HEK293 (cell line): ENCODE results near the gene MTFMT.

Experiments
- CTCF ChIA-PET: fragments of 350-600 bp; formaldehyde crosslinking; extraction: SDS; loops from one replicate; lab custom pipeline; 2021; ENCODE audit warnings: antibody characterized with exemption; lab: Yijun Ruan, JAX
- POLR2A ChIA-PET: fragments of 300-600 bp; formaldehyde crosslinking; extraction: SDS; loops from one replicate; lab custom pipeline; 2020; ENCODE audit warnings: antibody characterized with exemption, inconsistent platforms; lab: Yijun Ruan, JAX
- H3K27ac ChIP-seq: fragments of 200-500 bp; sonication (Bioruptor generic); 2 replicates; pipeline ENCODE4 v1.5.1; 2014; ENCODE audit warnings: low read depth, low read length, control low read depth, inconsistent platforms; ENCODE audit errors: extremely low read depth
- H3K36me3 ChIP-seq, 2 experiments: fragments of 200-500 bp in 1 of 2; sonication (Bioruptor generic) in 1 of 2; 1 replicate in 1 of 2; 2 replicates in 1 of 2; pipeline ENCODE4 v1.5.1; 2014 to 2017; ENCODE audit warnings: inconsistent platforms in 2 of 2, low read length in 2 of 2; ENCODE audit not compliant: control insufficient read depth in 2 of 2, insufficient read depth in 1 of 2
- H3K4me1 ChIP-seq: fragments of 200-500 bp; sonication (Bioruptor generic); 2 replicates; pipeline ENCODE4 v1.5.1; 2014; ENCODE audit warnings: mild to moderate bottlenecking, low read length, inconsistent platforms; ENCODE audit not compliant: control insufficient read depth, insufficient read depth
- H3K4me3 ChIP-seq: 2 replicates; pipeline ENCODE4 v1.5.1; 2011; ENCODE audit warnings: low read depth, mild to moderate bottlenecking, control low read depth, low read length, moderate library complexity
- H3K9me3 ChIP-seq: fragments of 200-500 bp; sonication (Bioruptor generic); 2 replicates; pipeline ENCODE4 v1.5.1; 2014; ENCODE audit warnings: low read depth, low read length, inconsistent platforms; ENCODE audit not compliant: control insufficient read depth, insufficient read depth
- BCL11A ChIP-seq: fragments of 450-650 bp; formaldehyde crosslinking; IDR thresholded peaks from 2 replicates; pipeline ENCODE4 v1.5.1; 2016; ENCODE audit warnings: low read depth, missing biosample characterization, missing genetic modification characterization
- CTCF ChIP-seq: fragments of 450-650 bp; formaldehyde crosslinking; IDR thresholded peaks from 2 replicates; pipeline ENCODE4 v1.5.1; 2016; ENCODE audit warnings: missing biosample characterization, missing genetic modification characterization
- SCRT1 ChIP-seq: fragments of 450-650 bp; formaldehyde crosslinking; IDR thresholded peaks from 2 replicates; pipeline ENCODE4 v1.5.1; 2016; ENCODE audit warnings: missing biosample characterization, missing genetic modification characterization, borderline replicate concordance
- SCRT2 ChIP-seq: fragments of 450-650 bp; formaldehyde crosslinking; IDR thresholded peaks from 2 replicates; pipeline ENCODE4 v1.5.1; 2016; ENCODE audit warnings: missing biosample characterization, missing genetic modification characterization
- YY1 ChIP-seq: fragments of 450-650 bp; formaldehyde crosslinking; IDR thresholded peaks from 2 replicates; pipeline ENCODE4 v1.5.1; 2018; ENCODE audit warnings: missing biosample characterization, missing genetic modification characterization
- ZBTB10 ChIP-seq: fragments of 450-650 bp; formaldehyde crosslinking; IDR thresholded peaks from 2 replicates; pipeline ENCODE4 v1.5.1; 2016; ENCODE audit warnings: missing biosample characterization, missing genetic modification characterization
- ZBTB17 ChIP-seq: fragments of 450-650 bp; formaldehyde crosslinking; IDR thresholded peaks from 2 replicates; pipeline ENCODE4 v1.5.1; 2016; ENCODE audit warnings: missing biosample characterization, missing genetic modification characterization
- ZBTB20 ChIP-seq: fragments of 450-650 bp; formaldehyde crosslinking; IDR thresholded peaks from 2 replicates; pipeline ENCODE4 v1.5.1; 2016; ENCODE audit warnings: missing biosample characterization, missing genetic modification characterization
- ZBTB7A ChIP-seq: fragments of 450-650 bp; formaldehyde crosslinking; IDR thresholded peaks from 2 replicates; pipeline ENCODE4 v1.5.1; 2016; ENCODE audit warnings: low read depth, missing biosample characterization, missing genetic modification characterization
- ZIC2 ChIP-seq: fragments of 450-650 bp; formaldehyde crosslinking; IDR thresholded peaks from 2 replicates; pipeline ENCODE4 v1.5.1; 2016; ENCODE audit warnings: missing biosample characterization, missing genetic modification characterization
- ZNF114 ChIP-seq: fragments of 450-650 bp; formaldehyde crosslinking; IDR thresholded peaks from 2 replicates; pipeline ENCODE4 v1.5.0; 2017; ENCODE audit warnings: missing biosample characterization, missing genetic modification characterization
- ZNF138 ChIP-seq: fragments of 450-650 bp; formaldehyde crosslinking; IDR thresholded peaks from 2 replicates; pipeline ENCODE4 v1.5.1; 2016; ENCODE audit warnings: missing biosample characterization, missing genetic modification characterization, borderline replicate concordance
- ZNF169 ChIP-seq: fragments of 450-650 bp; formaldehyde crosslinking; IDR thresholded peaks from 2 replicates; pipeline ENCODE4 v1.5.1; 2016; ENCODE audit warnings: missing biosample characterization, missing genetic modification characterization
- ZNF629 ChIP-seq: fragments of 450-650 bp; formaldehyde crosslinking; IDR thresholded peaks from 2 replicates; pipeline ENCODE4 v1.5.1; 2017; ENCODE audit warnings: missing biosample characterization, missing genetic modification characterization
- ZNF654 ChIP-seq: fragments of 450-650 bp; formaldehyde crosslinking; IDR thresholded peaks from 2 replicates; pipeline ENCODE4 v1.5.1; 2016; ENCODE audit warnings: low read depth, missing biosample characterization, missing genetic modification characterization
- ZNF747 ChIP-seq: fragments of 450-650 bp; formaldehyde crosslinking; IDR thresholded peaks from 2 replicates; pipeline ENCODE4 v1.5.1; 2016; ENCODE audit warnings: missing biosample characterization, missing genetic modification characterization
- ZSCAN5A ChIP-seq: fragments of 450-650 bp; formaldehyde crosslinking; IDR thresholded peaks from 2 replicates; pipeline ENCODE4 v1.5.1; 2016; ENCODE audit warnings: missing biosample characterization, missing genetic modification characterization
- TF ChIP-seq, protein P1 (sequence below): fragments of 450-650 bp; formaldehyde crosslinking; IDR thresholded peaks from 2 replicates; pipeline ENCODE4 v1.5.1; 2016; ENCODE audit warnings: missing biosample characterization, missing genetic modification characterization
- TF ChIP-seq, protein P2 (sequence below): fragments of 450-650 bp; formaldehyde crosslinking; IDR thresholded peaks from 2 replicates; pipeline ENCODE4 v1.5.1; 2016; ENCODE audit warnings: missing biosample characterization, missing genetic modification characterization
- TF ChIP-seq, protein P3 (sequence below): fragments of 450-650 bp; formaldehyde crosslinking; conservative IDR thresholded peaks from 2 replicates; pipeline ENCODE4 v1.5.1; 2016; ENCODE audit warnings: low read depth, missing biosample characterization, missing genetic modification characterization

MTFMT gene

GRCh38 chr15:65054333-65055200 is 25.1 kb upstream of the MTFMT start:
- no peaks in the 10 kb centered on the region for H3K4me1 ChIP-seq
- CTCF ChIA-PET, result interaction anchor here (0.6 to 7.4 kb wide), 24 partner anchors 8 to 1997 kb away, joined by 3 to 94 read pairs (median 4); partner anchors contain the start of genes KBTBD13, RASL12, SLC51B and UBAP1L
- H3K27ac ChIP-seq, result no peak overlapping the region
- H3K9me3 ChIP-seq, result no peaks in the 10 kb centered on the region
- TF ChIP-seq SCRT2 (tag by site-specific recombination) (peak; percentile 60), ZNF654 (tag by site-specific recombination) (peak; percentile 65), CTCF (peak; percentile 62; the same call in 1 of the 2 replicates), ZNF747 (tag by site-specific recombination) (no peak), ZNF138 (tag by site-specific recombination) (no peak), ZBTB10 (tag by site-specific recombination) (no peak), ZBTB17 (tag by site-specific recombination) (peak; percentile 51; the same call in 1 of the 2 replicates), ZNF629 (tag by site-specific recombination) (no peak), ZNF114 (tag by site-specific recombination) (no peak), SCRT1 (tag by site-specific recombination) (0 out of 2 replicates have a peak, but pooled peaks have one; percentile 37), ZNF169 (tag by site-specific recombination) (no peak), ZBTB7A (tag by site-specific recombination) (no peak), ZSCAN5A (no peak)
- TF ChIP-seq, protein P1, sequence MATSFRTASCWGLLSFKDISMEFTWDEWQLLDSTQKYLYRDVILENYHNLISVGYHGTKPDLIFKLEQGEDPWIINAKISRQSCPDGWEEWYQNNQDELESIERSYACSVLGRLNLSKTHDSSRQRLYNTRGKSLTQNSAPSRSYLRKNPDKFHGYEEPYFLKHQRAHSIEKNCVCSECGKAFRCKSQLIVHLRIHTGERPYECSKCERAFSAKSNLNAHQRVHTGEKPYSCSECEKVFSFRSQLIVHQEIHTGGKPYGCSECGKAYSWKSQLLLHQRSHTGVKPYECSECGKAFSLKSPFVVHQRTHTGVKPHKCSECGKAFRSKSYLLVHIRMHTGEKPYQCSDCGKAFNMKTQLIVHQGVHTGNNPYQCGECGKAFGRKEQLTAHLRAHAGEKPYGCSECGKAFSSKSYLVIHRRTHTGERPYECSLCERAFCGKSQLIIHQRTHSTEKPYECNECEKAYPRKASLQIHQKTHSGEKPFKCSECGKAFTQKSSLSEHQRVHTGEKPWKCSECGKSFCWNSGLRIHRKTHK (tag by site-specific recombination), result no peak
- no peaks in the 10 kb centered on the region for H3K36me3 ChIP-seq
- no peak overlapping the region for H3K4me3 ChIP-seq
- POLR2A ChIA-PET, result interaction anchor here (0.5 kb wide), 1 partner anchor 228 kb away, joined by 4 read pairs; no protein-coding TSS in a partner anchor

GRCh38 chr15:65052956-65053355 is 23.5 kb upstream of the MTFMT start:
- H3K4me1 ChIP-seq, result no peaks in the 10 kb centered on the region
- no peak overlapping the region for H3K4me3 ChIP-seq
- CTCF ChIA-PET, result interaction anchor here (0.5 to 7.4 kb wide), 12 partner anchors 19 to 837 kb away, joined by 3 to 94 read pairs (median 4); partner anchors contain the start of genes KBTBD13 and UBAP1L
- H3K27ac ChIP-seq, result no peak overlapping the region
- H3K9me3 ChIP-seq, result no peaks in the 10 kb centered on the region
- POLR2A ChIA-PET, result interaction anchor here (0.7 kb wide), 1 partner anchor 212 kb away, joined by 8 read pairs; no protein-coding TSS in a partner anchor
- no peaks in the 10 kb centered on the region for H3K36me3 ChIP-seq
- TF ChIP-seq, protein P2, sequence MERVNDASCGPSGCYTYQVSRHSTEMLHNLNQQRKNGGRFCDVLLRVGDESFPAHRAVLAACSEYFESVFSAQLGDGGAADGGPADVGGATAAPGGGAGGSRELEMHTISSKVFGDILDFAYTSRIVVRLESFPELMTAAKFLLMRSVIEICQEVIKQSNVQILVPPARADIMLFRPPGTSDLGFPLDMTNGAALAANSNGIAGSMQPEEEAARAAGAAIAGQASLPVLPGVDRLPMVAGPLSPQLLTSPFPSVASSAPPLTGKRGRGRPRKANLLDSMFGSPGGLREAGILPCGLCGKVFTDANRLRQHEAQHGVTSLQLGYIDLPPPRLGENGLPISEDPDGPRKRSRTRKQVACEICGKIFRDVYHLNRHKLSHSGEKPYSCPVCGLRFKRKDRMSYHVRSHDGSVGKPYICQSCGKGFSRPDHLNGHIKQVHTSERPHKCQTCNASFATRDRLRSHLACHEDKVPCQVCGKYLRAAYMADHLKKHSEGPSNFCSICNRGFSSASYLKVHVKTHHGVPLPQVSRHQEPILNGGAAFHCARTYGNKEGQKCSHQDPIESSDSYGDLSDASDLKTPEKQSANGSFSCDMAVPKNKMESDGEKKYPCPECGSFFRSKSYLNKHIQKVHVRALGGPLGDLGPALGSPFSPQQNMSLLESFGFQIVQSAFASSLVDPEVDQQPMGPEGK (tag by site-specific recombination), result no peak
- no peak for TF ChIP-seq BCL11A (tag by site-specific recombination)
- TF ChIP-seq ZBTB20 (tag by site-specific recombination), result no peak
- no peak for TF ChIP-seq YY1 (tag by site-specific recombination)
- TF ChIP-seq ZIC2, result no peak
- TF ChIP-seq, protein P3, sequence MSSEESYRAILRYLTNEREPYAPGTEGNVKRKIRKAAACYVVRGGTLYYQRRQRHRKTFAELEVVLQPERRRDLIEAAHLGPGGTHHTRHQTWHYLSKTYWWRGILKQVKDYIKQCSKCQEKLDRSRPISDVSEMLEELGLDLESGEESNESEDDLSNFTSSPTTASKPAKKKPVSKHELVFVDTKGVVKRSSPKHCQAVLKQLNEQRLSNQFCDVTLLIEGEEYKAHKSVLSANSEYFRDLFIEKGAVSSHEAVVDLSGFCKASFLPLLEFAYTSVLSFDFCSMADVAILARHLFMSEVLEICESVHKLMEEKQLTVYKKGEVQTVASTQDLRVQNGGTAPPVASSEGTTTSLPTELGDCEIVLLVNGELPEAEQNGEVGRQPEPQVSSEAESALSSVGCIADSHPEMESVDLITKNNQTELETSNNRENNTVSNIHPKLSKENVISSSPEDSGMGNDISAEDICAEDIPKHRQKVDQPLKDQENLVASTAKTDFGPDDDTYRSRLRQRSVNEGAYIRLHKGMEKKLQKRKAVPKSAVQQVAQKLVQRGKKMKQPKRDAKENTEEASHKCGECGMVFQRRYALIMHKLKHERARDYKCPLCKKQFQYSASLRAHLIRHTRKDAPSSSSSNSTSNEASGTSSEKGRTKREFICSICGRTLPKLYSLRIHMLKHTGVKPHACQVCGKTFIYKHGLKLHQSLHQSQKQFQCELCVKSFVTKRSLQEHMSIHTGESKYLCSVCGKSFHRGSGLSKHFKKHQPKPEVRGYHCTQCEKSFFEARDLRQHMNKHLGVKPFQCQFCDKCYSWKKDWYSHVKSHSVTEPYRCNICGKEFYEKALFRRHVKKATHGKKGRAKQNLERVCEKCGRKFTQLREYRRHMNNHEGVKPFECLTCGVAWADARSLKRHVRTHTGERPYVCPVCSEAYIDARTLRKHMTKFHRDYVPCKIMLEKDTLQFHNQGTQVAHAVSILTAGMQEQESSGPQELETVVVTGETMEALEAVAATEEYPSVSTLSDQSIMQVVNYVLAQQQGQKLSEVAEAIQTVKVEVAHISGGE (tag by site-specific recombination), result no peak
